GM21529 (cell line): Measurements from ENCODE around the gene PCDHGC4.

ENCODE experiments used
- ATAC-seq: cut with Tn5 transposase; IDR thresholded peaks from one replicate; pipeline ENCODE4 v1.9.1; 2021; ENCODE audit not compliant: unreplicated experiment

PCDHGC4 gene

DNA sequence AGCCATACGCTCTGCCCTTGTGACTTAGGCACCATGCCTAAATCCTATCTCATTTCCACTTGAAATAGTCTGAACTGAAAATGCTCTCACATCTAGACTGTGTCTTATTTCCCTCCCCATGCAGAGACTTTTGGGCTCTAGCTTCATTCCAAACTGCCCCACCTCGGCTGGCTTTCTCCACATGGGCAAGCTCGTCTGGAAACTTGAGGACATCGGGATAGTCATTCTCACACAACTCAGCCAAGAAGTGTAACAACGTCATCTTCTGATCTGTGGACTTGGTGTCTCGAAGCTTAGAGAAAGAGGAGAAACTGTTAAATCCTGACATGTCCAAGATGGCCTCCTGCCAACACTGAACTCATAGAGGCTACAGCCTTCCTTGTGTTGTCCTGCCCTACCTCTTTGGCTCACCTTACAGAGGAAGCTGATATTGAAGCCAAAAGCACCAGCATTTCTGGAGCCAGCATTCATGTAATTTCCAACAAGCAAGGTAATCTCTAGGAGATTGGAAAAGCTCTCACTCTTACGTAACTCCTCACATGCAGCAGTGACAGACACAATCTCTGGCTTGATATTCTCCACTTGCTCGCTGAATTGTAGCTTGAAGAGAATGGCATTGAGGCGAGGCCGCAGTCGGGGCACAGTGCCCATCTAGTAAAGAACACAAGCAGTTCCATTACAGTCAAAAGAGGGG is 43.6 kb downstream of the PCDHGC4 start:
- ATAC-seq = no peak

DNA sequence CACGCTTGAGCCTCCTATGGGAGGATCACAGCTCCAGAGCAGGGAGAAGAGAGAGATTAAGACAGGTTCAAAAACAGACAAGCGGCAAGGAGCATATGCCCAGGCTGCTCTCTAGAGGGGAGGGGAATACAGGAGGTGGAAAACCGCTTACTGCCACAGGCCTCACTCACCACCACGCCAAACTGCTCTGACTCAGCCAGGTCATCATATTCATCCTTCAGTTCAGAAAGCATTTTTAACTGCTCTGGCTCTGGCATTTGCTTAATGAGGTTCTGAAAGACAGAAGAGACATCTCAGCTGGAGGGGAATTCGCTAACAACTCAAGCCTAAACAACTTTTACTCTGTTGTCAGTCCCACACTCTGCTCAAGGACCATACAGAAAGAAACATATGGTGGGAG is 44.2 kb downstream of the PCDHGC4 start:
- ATAC-seq = peak; percentile 53

GRCh38 chr5:141529873-141530272 is 45.0 kb downstream of the PCDHGC4 start:
- ATAC-seq = peak; percentile 50

DNA sequence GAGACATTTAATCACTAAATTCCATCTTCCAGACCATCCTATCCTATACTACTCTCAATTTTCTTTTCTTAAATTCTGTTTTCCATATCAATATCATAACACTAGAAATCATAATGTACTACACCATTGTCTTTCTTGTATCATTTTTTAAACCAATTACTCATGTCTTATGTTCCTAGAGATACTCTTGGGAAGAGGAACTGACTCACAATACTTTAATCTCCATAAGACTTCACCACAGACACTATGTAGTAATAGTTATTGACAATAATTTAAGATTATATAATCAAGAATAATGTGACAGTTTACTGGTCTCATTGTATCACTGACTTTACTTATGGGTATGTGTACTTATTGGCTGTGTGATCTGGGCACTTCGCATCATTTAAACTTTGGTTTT is 47.9 kb downstream of the PCDHGC4 start:
- ATAC-seq = no peak

DNA sequence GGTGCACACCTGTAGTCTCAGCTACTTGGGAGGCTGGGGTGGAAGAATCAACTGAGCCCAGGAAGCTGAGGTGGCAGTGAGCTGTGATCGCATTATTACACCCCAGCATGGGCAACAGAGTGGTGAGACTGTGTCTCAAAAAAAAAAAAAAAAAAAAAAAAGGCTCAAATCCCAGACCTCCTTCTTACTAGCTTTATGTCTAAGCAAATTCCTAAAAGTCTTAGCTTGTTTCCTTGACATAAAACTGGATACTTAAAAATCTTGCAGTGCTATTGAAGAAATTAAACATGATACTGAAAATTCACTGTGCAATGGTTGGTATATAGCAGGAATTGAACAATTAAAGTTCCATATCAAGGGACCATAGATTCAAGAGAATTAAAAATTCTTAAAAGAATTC is 49.1 kb downstream of the PCDHGC4 start:
- ATAC-seq = no peak

DNA sequence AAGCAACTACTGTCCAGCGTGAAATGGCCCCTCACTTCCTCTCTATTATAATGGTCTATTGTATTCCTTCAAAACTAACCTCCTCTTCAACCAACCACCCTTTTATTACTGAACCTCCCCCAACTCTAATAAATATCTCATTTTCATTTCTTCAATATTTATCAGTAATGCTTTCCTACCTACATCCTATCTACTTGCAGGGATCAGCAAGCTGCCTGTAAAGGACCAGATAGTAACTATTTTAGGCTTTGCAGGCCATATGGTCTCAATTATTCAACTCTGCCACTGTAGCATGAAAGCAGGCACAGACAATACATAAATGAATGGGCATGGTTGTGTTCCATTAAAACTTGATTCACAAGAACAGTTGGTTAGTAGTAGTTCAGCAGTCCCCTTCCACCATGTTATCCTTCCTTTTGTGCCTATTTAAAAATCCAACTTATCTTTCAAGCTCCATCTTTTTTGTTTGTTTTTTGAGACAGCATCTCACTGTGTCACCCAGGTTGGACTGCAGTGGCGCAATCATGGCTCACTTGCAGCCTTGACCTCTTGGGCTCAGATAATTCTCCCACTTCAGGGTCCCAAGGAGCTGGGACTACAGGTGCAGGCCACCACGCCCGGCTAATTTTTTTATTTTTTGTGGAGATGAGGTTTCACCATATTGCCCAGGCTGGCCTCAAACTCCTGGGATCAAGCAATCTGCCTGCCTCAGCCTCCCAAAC is 49.8 kb downstream of the PCDHGC4 start:
- no peak for ATAC-seq
